Lung (tissue), 12 donors: Measurements from ENCODE around the gene GRIN3B. TPM values are rescaled to one million over a fixed set of nuclear protein-coding genes. Genes with fewer than 3 reads are reported as not detected.
A peak's percentile ranks its signal among the peaks of the same experiment; 100 is the strongest.

Experiments
- ATAC-seq: fragments of 200-7000 bp; cut with Tn5 transposase; one replicate; pipeline ENCODE4 v1.9.1; 2020; ENCODE audit warnings: moderate number of reproducible peaks; ENCODE audit not compliant: insufficient read depth, low FRiP score
- DNase-seq, 3 donors: peaks; one replicate each; pipeline ENCODE4 v3.0.0-alpha.2; 2013 to 2017
- H3K27ac ChIP-seq, 2 donors: one replicate each; pipeline ENCODE4 v1.5.1; 2013; ENCODE audit warnings: mild to moderate bottlenecking in 2 of 2, moderate library complexity in 2 of 2, control low read depth in 1 of 2, inconsistent platforms in 1 of 2, low read depth in 1 of 2, low read length in 1 of 2
- H3K27me3 ChIP-seq, 3 donors: one replicate each; pipeline ENCODE4 v1.5.1; 2013; ENCODE audit warnings: low read length in 2 of 3; ENCODE audit not compliant: control insufficient read depth in 3 of 3, insufficient read depth in 3 of 3
- H3K36me3 ChIP-seq, 4 donors: one replicate each; pipeline ENCODE4 v1.5.1; 2013; ENCODE audit warnings: low read length in 4 of 4, mild to moderate bottlenecking in 1 of 4, moderate library complexity in 1 of 4; ENCODE audit not compliant: control insufficient read depth in 4 of 4, insufficient read depth in 4 of 4
- H3K4me1 ChIP-seq, 5 donors: one replicate each; pipeline ENCODE4 v1.5.1; 2013; ENCODE audit warnings: low read length in 5 of 5, mild to moderate bottlenecking in 2 of 5, moderate library complexity in 1 of 5; ENCODE audit not compliant: control insufficient read depth in 5 of 5, insufficient read depth in 5 of 5
- H3K4me3 ChIP-seq: one replicate; pipeline ENCODE4 v1.5.1; 2013; ENCODE audit warnings: mild to moderate bottlenecking, control low read depth, moderate library complexity
- H3K9ac ChIP-seq, 2 donors: one replicate each; pipeline ENCODE4 v1.5.1; 2013; ENCODE audit warnings: low read length in 2 of 2, control low read depth in 1 of 2; ENCODE audit not compliant: insufficient read depth in 1 of 2
- H3K9me3 ChIP-seq, 4 donors: one replicate each; pipeline ENCODE4 v1.5.1; 2013; ENCODE audit warnings: low read length in 3 of 4, mild to moderate bottlenecking in 1 of 4, moderate library complexity in 1 of 4; ENCODE audit not compliant: control insufficient read depth in 4 of 4, insufficient read depth in 3 of 4
- WGBS, 2 donors: extraction: QIAGEN DNeasy Blood & Tissue Kit; methylation state at CpG; one replicate each; pipeline ENCODE4 v1.1.7; 2013; 5-methylcytosine and 5-hydroxymethylcytosine counted together
- polyA plus RNA-seq, 2 donors: library from polyadenylated mRNA; stranded (reverse); fragments of 200-250 nt; gene quantifications; one replicate each; pipeline ENCODE4 v1.2.1, GENCODE V29; 2013
- total RNA-seq, 2 donors: library from RNA; depleted of rRNA in 1 of 2; stranded (reverse); fragments of >200 nt in 1 of 2; gene quantifications; one replicate each; pipeline ENCODE4 v1.2.1, GENCODE V29; 2014 to 2021
- TF ChIP-seq, protein P1 (sequence below): IDR thresholded peaks from 2 replicates; pipeline ENCODE4 v1.5.1; 2012; ENCODE audit warnings: mild to moderate bottlenecking; ENCODE audit errors: control extremely low read depth, extremely low read depth
- donor health status: control.
- donor health status: control.
- donor health status: Bipolar disorder and iron deficiency.
- donor health status: healthy.
- donor health status: DM: yes; HTN: yes; CAD: no.

Gene GRIN3B
- total and polyA plus RNA-seq, 4 donors, result 1.3 to 11.6 (median 2.4) TPM

DNA sequence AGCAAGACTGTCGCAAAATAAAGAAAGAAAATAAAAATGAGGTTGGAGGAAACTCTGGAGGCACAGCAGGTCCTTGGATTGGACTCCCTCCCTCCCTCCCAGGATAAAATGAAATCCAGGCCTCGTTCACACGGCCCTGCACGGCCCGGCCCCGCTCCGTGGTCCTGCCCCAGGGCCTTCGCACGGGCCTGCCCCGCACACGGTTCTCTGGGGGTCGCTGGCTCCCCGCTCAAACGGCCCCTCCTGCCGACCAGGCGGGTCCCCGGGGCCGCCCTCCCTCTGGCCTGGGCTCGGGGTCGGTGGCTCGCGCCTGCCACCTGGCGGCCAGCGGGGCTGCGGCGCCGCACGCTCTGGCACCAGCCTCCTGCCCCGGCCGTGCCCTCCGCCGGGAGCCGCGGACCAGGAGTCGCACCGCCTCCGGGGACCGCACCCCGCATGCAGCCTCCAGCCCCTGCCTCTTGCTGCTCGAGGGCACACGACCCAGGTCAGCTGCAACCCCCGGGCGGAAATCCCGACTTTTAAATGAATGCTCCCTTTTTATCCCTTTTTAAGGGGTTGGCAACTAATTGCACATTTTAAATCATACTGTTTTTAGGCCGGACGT lies 17.6 kb upstream of the GRIN3B start:
- Histone ChIP-seq H3K9me3 (no peaks in the 10 kb centered on the region), H3K4me3 (no peak overlapping the region), H3K27ac (no peak overlapping the region), H3K27me3 (no peaks in the 10 kb centered on the region), H3K36me3 (peaks cover 0 to 11% (median 3%) of the 10 kb centered on the region in 4 donors), H3K4me1 (peaks cover 0 to 26% (median 11%) of the 10 kb centered on the region in 5 donors), H3K9ac (no peak overlapping the region)
- ATAC-seq (peak; percentile 77), DNase-seq (peak; percentile 75 to 80 (median 75))
- WGBS, 2 donors, result 1 to 2% methylated on average over 30 to 46 of the region's 46 CpGs
- TF ChIP-seq, protein P1, sequence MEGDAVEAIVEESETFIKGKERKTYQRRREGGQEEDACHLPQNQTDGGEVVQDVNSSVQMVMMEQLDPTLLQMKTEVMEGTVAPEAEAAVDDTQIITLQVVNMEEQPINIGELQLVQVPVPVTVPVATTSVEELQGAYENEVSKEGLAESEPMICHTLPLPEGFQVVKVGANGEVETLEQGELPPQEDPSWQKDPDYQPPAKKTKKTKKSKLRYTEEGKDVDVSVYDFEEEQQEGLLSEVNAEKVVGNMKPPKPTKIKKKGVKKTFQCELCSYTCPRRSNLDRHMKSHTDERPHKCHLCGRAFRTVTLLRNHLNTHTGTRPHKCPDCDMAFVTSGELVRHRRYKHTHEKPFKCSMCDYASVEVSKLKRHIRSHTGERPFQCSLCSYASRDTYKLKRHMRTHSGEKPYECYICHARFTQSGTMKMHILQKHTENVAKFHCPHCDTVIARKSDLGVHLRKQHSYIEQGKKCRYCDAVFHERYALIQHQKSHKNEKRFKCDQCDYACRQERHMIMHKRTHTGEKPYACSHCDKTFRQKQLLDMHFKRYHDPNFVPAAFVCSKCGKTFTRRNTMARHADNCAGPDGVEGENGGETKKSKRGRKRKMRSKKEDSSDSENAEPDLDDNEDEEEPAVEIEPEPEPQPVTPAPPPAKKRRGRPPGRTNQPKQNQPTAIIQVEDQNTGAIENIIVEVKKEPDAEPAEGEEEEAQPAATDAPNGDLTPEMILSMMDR, result peak; percentile 95

DNA sequence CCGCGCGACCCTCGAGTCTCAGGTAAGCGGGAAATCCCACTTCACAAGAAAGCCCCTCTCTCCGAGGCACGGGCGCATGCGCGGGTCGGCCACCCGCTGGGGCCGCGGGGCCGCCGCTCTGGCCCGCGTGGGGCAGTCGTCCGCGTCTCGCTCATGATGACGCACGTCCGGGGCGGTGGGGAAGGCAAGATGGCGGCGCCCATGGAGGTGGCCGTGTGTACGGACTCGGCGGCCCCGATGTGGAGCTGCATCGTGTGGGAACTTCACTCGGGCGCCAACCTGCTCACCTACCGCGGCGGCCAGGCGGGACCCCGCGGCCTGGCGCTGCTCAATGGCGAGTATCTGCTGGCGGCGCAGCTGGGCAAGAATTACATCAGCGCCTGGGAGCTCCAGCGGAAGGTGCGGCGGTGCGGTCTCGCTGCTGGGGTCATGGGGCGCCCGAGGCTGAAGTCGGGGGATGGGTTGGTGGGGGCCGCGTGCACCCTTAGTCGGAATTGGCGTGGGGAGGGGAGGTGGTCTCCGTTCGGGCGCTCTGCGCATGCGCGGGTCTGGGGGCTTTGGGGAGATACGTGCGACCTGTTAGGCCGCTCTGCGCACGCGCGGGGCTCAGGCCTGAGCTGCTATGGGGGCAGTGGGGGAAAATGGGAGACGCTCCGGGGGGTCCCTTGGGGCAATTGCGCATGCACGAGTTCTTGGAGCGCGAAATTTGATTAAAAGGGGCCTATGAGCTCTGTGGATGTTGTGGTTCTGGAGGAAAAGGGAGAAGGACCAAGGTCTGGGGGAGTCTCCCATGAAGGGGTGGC lies 15.9 kb upstream of the GRIN3B start, which contains the start of gene WDR18:
Gene WDR18 (plus strand): TSS at position 181 of the 803 bp plus-strand sequence. CDS start 9 bp downstream, at position 190.
- WGBS, 2 donors, result 0 to 1% methylated on average over 67 to 78 of the region's 78 CpGs
- Histone ChIP-seq H3K27ac (peak within 1 kb of the TSS; percentile 85 to 93), H3K9me3 (no peaks in the 10 kb centered on the region), H3K4me1 (peaks cover 0 to 23% (median 10%) of the 10 kb centered on the region in 5 donors), H3K4me3 (peak within 1 kb of the TSS; percentile 99), H3K9ac (peak within 1 kb of the TSS; percentile 46 to 81), H3K27me3 (no peaks in the 10 kb centered on the region), H3K36me3 (peaks cover 0 to 17% (median 6%) of the 10 kb centered on the region in 4 donors)
- TF ChIP-seq, protein P1, result peak; percentile 28
- peak; percentile 94 for DNase-seq
- ATAC-seq, result peak; percentile 88

DNA sequence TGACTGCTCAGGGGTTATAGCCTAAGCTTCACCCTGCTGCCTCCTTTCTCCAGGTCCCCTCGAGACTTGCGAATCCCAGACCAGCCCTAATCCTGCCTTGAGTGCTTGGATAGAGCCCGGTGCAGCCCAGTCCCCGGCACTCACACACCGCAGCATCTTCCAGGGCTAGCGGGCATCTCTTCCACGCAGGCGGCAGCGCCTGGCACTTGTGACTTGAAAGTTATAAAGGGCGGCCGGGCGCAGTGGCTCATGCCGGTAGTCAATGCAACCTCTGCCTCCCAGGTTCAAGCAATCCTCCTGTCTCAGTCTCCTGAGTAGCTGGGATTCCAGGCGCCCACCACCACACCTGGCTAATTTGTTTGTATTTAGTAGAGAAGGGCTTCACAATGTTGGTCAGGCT lies 14.1 kb upstream of the GRIN3B start:
- Histone ChIP-seq H3K4me1 (peaks cover 0 to 13% (median 4%) of the 10 kb centered on the region in 5 donors), H3K36me3 (peaks cover 0 to 27% (median 9%) of the 10 kb centered on the region in 4 donors), H3K4me3 (no peak overlapping the region), H3K27ac (no peak overlapping the region), H3K9me3 (no peaks in the 10 kb centered on the region), H3K27me3 (no peaks in the 10 kb centered on the region), H3K9ac (no peak overlapping the region)
- TF ChIP-seq, protein P1, result no peak
- DNase-seq (no peak), ATAC-seq (no peak)
- 88 to 97% methylated on average over 14 of the region's 14 CpGs for WGBS, 2 donors
